Esophagus squamous epithelium (tissue), 5 donors: ENCODE data around the gene OR2T34. TPM values are rescaled to one million over a fixed set of nuclear protein-coding genes. Genes with fewer than 3 reads are reported as not detected.
"Not testable (repeated sequence)": the region's sequence is repeated elsewhere in the genome, so short reads cannot be mapped to it uniquely, and the experiment has no call there.

Experiments
- DNase-seq: peaks from one replicate; lab custom pipeline; 2025; lab: John Stamatoyannopoulos, UW
- H3K27ac ChIP-seq, 4 donors: fragments of 200-600 bp; sonication (generic); one replicate each; pipeline ENCODE4 v1.5.1; 2016 to 2019; ENCODE audit warnings: mild to moderate bottlenecking in 1 of 4
- H3K27me3 ChIP-seq, 4 donors: fragments of 200-600 bp; sonication (generic); 1 replicate in 3 of 4; 2 replicates in 1 of 4; pipeline versions ENCODE4 v1.5.1 to v1.6.0; 2017 to 2021; ENCODE audit warnings: antibody characterized with exemption in 1 of 4
- H3K36me3 ChIP-seq, 3 donors: fragments of 200-600 bp; sonication (generic); one replicate each; pipeline ENCODE4 v1.5.1; 2016 to 2019
- H3K4me1 ChIP-seq, 3 donors: fragments of 200-600 bp; sonication (generic); one replicate each; pipeline ENCODE4 v1.5.1; 2017 to 2019
- H3K4me3 ChIP-seq, 4 donors: fragments of 200-600 bp; sonication (generic); 1 replicate in 3 of 4; 2 replicates in 1 of 4; pipeline ENCODE4 v1.5.1; 2016 to 2019; ENCODE audit warnings: mild to moderate bottlenecking in 2 of 4, moderate library complexity in 1 of 4
- H3K9me3 ChIP-seq, 3 donors: fragments of 200-600 bp; sonication (generic); one replicate each; pipeline ENCODE4 v1.5.1; 2016 to 2019
- CTCF ChIP-seq, 6 experiments: fragments of 450-650 bp in 4 of 6; fragments of 200-600 bp in 2 of 6; sonication (generic) in 2 of 6; IDR thresholded peaks; one replicate each; pipeline ENCODE4 v1.5.1; 2016 to 2019; ENCODE audit warnings: antibody characterized with exemption in 6 of 6, mild to moderate bottlenecking in 4 of 6, moderate library complexity in 4 of 6
- POLR2A ChIP-seq, 4 donors: fragments of 450-650 bp; IDR thresholded peaks; one replicate each; pipeline ENCODE4 v1.6.1; 2017; ENCODE audit warnings: antibody characterized with exemption in 4 of 4, mild to moderate bottlenecking in 4 of 4, moderate library complexity in 3 of 4
- WGBS, 2 donors: methylation state at CpG; one replicate each; pipeline ENCODE4 v1.1.5; 2018; 5-methylcytosine and 5-hydroxymethylcytosine counted together
- intact Hi-C: fragments of 100-400 bp; cut with DNase I; formaldehyde crosslinking; loops from one replicate; pipeline ENCODE4 v1.15.0; 2022
- total RNA-seq, 4 donors: library from RNA; depleted of rRNA; stranded (reverse); fragments of >200 nt; gene quantifications; one replicate each; pipeline ENCODE4 v1.1.0, GENCODE V29; 2016
- donor health status: DM: yes; HTN: yes; CAD: no.

Gene OR2T34
- total RNA-seq: not detected

- WGBS, 2 donors: 76 to 88% methylated on average over 3 of the region's 3 CpGs
- H3K9me3 ChIP-seq, H3K4me3 ChIP-seq, H3K36me3 ChIP-seq, intact Hi-C loops, DNase-seq, H3K27me3 ChIP-seq, H3K27ac ChIP-seq, H3K4me1 ChIP-seq: not testable (repeated sequence)
Measured at GRCh38 chr1:248574657-248575056, at the start of gene OR2T34. TSS of gene OR2T34 (minus strand) at chr1:248574757. CDS start at chr1:248574757, 0 bp downstream.

DNA sequence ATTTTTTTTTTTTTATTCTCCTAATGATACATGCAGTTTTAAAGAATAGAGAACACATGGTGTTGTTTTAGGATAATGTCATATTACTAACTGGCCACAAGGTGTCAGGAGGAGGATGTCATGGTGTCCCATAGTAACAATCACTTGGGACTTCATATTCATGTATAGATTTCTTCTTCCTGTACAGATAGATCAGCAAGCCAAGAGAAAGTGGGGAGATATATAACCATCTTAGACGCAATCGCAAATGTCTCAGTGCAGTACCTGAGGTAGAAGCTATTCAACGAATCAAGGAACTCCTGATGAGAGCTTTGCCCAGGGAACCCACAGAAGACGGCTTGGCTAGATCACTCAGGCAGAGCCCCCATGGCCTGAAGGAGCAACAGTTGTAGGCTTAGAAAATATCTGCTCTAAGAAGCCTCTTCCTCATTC is 48.0 kb upstream of the OR2T34 start:
- intact Hi-C loops: no loop called here

GRCh38 chr1:248621770-248622169 is 47.2 kb upstream of the OR2T34 start:
- intact Hi-C loops: no loop called here
- WGBS, 2 donors: 52 to 54% methylated on average over 7 of the region's 7 CpGs
- no peak overlapping the region for H3K4me3 ChIP-seq
- no peaks in the 10 kb centered on the region for H3K4me1 ChIP-seq
- no peak overlapping the region for H3K27ac ChIP-seq
- H3K27me3 ChIP-seq: no peaks in the 10 kb centered on the region
- no peaks in the 10 kb centered on the region for H3K9me3 ChIP-seq
- TF ChIP-seq CTCF (IDR thresholded peaks at IDR 0.05): no peak
- no peak for TF ChIP-seq POLR2A (IDR thresholded peaks at IDR 0.05)
- no peaks in the 10 kb centered on the region for H3K36me3 ChIP-seq
- no peak for DNase-seq

More for the DNA sequence above, 48.0 kb upstream of the OR2T34 start:
- DNase-seq: no peak
- no peaks in the 10 kb centered on the region for H3K27me3 ChIP-seq
- peak; percentile 12 to 58 (median 40) for TF ChIP-seq CTCF (IDR thresholded peaks at IDR 0.05)
- no peak for TF ChIP-seq POLR2A (IDR thresholded peaks at IDR 0.05)
- no peaks in the 10 kb centered on the region for H3K4me1 ChIP-seq
- WGBS, 2 donors: 57 to 62% methylated on average over 4 of the region's 4 CpGs
- no peak overlapping the region for H3K27ac ChIP-seq
- H3K36me3 ChIP-seq: no peaks in the 10 kb centered on the region
- no peak overlapping the region for H3K4me3 ChIP-seq
- no peaks in the 10 kb centered on the region for H3K9me3 ChIP-seq

GRCh38 chr1:248618878-248619277 is 44.3 kb upstream of the OR2T34 start:
- no peaks in the 10 kb centered on the region for H3K9me3 ChIP-seq
- 1 to 2% methylated on average over 3 of the region's 3 CpGs for WGBS, 2 donors
- peak in 5 of 6 experiments; percentile 10 to 56 (median 55) for TF ChIP-seq CTCF (IDR thresholded peaks at IDR 0.05)
- no peak for TF ChIP-seq POLR2A (IDR thresholded peaks at IDR 0.05)
- DNase-seq: no peak
- H3K4me3 ChIP-seq: no peak overlapping the region
- H3K27me3 ChIP-seq: no peaks in the 10 kb centered on the region
- H3K36me3 ChIP-seq: no peaks in the 10 kb centered on the region
- intact Hi-C loops: no loop called here
- no peaks in the 10 kb centered on the region for H3K4me1 ChIP-seq
- no peak overlapping the region for H3K27ac ChIP-seq

- WGBS, 2 donors: 61 to 65% methylated on average over 7 of the region's 7 CpGs
- no peak for DNase-seq
- Histone ChIP-seq H3K27ac (no peak overlapping the region), H3K4me1 (no peaks in the 10 kb centered on the region), H3K9me3 (no peaks in the 10 kb centered on the region), H3K4me3 (no peak overlapping the region), H3K27me3 (no peaks in the 10 kb centered on the region), H3K36me3 (no peaks in the 10 kb centered on the region)
- TF ChIP-seq POLR2A (IDR thresholded peaks at IDR 0.05): no peak
- TF ChIP-seq CTCF (IDR thresholded peaks at IDR 0.05): no peak
- intact Hi-C loops: no loop called here
Measured at GRCh38 chr1:248618119-248618518, 43.6 kb upstream of the OR2T34 start.

DNA sequence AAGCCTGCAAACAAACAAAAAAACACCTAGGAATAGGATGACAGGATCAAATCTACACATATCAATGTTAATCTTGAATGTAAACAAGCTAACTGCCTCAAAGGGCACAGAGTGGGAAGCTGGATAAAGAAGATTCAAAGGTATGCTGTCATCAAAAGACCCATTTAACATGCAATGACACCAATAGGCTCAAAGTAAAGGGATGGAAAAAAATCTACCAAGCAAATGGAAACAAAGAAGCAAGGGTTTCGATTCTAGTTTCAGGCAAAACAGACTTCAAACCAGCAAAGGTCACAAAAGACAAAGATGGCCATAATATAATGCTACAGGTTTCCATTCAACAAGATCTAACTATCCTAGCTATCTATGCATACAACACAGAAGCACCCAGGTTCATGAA is 39.2 kb upstream of the OR2T34 start:
- intact Hi-C loops: no loop called here
- TF ChIP-seq POLR2A (IDR thresholded peaks at IDR 0.05): no peak
- TF ChIP-seq CTCF (IDR thresholded peaks at IDR 0.05): no peak
- Histone ChIP-seq H3K9me3 (no peaks in the 10 kb centered on the region), H3K4me1 (no peaks in the 10 kb centered on the region), H3K27me3 (no peaks in the 10 kb centered on the region), H3K27ac (no peak overlapping the region), H3K36me3 (no peaks in the 10 kb centered on the region), H3K4me3 (no peak overlapping the region)
- 43 to 74% methylated on average over 1 of the region's 1 CpG for WGBS, 2 donors
- DNase-seq: no peak
